Measurements from ENCODE around the gene PSMD11.

DNA sequence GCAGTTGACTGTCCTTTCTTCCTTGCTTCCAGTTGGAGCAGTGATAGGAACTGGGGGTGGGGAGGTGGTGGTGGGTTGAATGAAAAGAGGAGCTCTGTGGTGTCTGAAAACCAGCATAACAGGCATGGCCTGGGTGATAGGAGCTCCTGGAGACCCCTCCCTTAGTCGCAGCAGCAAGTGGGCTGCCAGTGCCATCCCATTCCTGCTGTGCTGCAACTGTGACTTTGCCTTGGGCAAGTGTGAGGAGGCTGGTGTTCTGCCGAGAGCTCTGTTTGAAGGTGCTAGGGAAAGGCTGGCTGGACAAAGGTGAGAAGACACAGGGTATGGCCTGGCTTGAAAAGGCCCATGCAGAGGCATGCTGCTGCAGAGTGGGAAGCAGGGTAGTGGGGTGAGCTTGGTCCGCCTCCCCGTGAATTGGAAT is 39.7 kb downstream of the PSMD11 start:
- TF ChIP-seq, protein P1, sequence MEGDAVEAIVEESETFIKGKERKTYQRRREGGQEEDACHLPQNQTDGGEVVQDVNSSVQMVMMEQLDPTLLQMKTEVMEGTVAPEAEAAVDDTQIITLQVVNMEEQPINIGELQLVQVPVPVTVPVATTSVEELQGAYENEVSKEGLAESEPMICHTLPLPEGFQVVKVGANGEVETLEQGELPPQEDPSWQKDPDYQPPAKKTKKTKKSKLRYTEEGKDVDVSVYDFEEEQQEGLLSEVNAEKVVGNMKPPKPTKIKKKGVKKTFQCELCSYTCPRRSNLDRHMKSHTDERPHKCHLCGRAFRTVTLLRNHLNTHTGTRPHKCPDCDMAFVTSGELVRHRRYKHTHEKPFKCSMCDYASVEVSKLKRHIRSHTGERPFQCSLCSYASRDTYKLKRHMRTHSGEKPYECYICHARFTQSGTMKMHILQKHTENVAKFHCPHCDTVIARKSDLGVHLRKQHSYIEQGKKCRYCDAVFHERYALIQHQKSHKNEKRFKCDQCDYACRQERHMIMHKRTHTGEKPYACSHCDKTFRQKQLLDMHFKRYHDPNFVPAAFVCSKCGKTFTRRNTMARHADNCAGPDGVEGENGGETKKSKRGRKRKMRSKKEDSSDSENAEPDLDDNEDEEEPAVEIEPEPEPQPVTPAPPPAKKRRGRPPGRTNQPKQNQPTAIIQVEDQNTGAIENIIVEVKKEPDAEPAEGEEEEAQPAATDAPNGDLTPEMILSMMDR (conservative IDR thresholded peaks at IDR 0.05; ENCODE audit: low read length), result no peak
- no peak for TF ChIP-seq EZH2phosphoT487 (IDR thresholded peaks at IDR 0.05; ENCODE audit: borderline replicate concordance, low read depth, low read length)

All from OCI-LY7 (cell line).